Measurements from ENCODE around the gene GJB2.
A peak's percentile ranks its signal among the peaks of the same experiment; 100 is the strongest.

GJB2 gene

DNA sequence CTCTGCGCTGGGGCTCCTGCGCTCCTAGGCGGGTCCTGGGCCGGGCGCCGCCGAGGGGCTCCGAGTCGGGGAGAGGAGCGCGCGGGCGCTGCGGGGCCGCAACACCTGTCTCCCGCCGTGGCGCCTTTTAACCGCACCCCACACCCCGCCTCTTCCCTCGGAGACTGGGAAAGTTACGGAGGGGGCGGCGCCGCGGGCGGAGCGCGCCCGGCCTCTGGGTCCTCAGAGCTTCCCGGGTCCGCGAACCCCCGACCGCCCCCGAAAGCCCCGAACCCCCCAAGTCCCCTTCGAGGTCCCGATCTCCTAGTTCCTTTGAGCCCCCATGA, at the start of gene GJB2:
Gene GJB2 (minus strand): TSS at position 103 of the 326 bp plus-strand sequence. CDS start 3,357 bp downstream, outside the sequence.
- Histone ChIP-seq H3K4me3 (ENCODE audit: insufficient read length, low read depth) (peak within 1 kb of the TSS; percentile 44), H3K27me3 (ENCODE audit: insufficient read depth, insufficient read length) (peaks cover 72% of the 10 kb centered on the region), H3K9ac (ENCODE audit: insufficient read length, low read depth) (peak within 1 kb of the TSS; percentile 67), H3K9me3 (ENCODE audit: insufficient read depth, low read length) (no peaks in the 10 kb centered on the region), H3K4me1 (ENCODE audit: insufficient read depth, insufficient read length) (no peaks in the 10 kb centered on the region), H3K36me3 (ENCODE audit: insufficient read depth, insufficient read length, low read length) (no peaks in the 10 kb centered on the region)
- TF ChIP-seq ZNF274 (IDR thresholded peaks at IDR 0.05; ENCODE audit: low read depth, low read length): no peak
- TF ChIP-seq YY1 (IDR thresholded peaks at IDR 0.05; ENCODE audit: insufficient read depth, insufficient read length): no peak
- TF ChIP-seq SUZ12 (IDR thresholded peaks at IDR 0.05; ENCODE audit: extremely low read depth, insufficient read depth, insufficient read length): no peak
- no peak for DNase-seq (ENCODE audit: low read depth, low spot score)

DNA sequence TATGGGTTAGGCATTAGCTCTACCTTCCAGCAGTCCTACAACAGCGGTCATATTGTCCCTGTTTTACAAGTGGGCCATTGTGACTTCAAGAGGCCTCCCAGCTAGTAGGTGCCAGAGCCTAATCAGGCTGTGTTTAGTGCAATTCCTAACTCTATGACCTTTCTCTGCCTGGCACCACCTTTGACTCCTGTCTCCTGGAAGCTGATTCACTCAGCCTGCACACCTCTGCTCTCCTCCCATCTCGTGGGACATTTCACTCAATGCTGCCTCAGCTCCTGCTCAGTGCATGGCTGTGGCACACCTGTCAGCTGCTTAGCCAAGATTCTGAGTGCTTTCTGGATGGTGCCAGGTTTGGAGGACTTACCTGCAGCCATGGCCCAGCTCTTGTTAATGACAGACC, 48.9 kb upstream of the GJB2 start:
- Histone ChIP-seq H3K4me3 (ENCODE audit: insufficient read length, low read depth) (no peak overlapping the region), H3K27me3 (ENCODE audit: insufficient read depth, insufficient read length) (no peaks in the 10 kb centered on the region), H3K9me3 (ENCODE audit: insufficient read depth, low read length) (no peaks in the 10 kb centered on the region), H3K9ac (ENCODE audit: insufficient read length, low read depth) (no peak overlapping the region), H3K4me1 (ENCODE audit: insufficient read depth, insufficient read length) (no peaks in the 10 kb centered on the region), H3K36me3 (ENCODE audit: insufficient read depth, insufficient read length, low read length) (no peaks in the 10 kb centered on the region)
- no peak for DNase-seq (ENCODE audit: low read depth, low spot score)
- TF ChIP-seq YY1 (IDR thresholded peaks at IDR 0.05; ENCODE audit: insufficient read depth, insufficient read length): no peak
- TF ChIP-seq ZNF274 (IDR thresholded peaks at IDR 0.05; ENCODE audit: low read depth, low read length): no peak
- no peak for TF ChIP-seq SUZ12 (IDR thresholded peaks at IDR 0.05; ENCODE audit: extremely low read depth, insufficient read depth, insufficient read length)

GRCh38 chr13:20239748-20240147, 47.0 kb upstream of the GJB2 start:
- no peak overlapping the region for H3K9ac ChIP-seq (ENCODE audit: insufficient read length, low read depth)
- H3K4me3 ChIP-seq (ENCODE audit: insufficient read length, low read depth): no peak overlapping the region
- no peak for DNase-seq (ENCODE audit: low read depth, low spot score)
- no peaks in the 10 kb centered on the region for H3K4me1 ChIP-seq (ENCODE audit: insufficient read depth, insufficient read length)
- no peaks in the 10 kb centered on the region for H3K9me3 ChIP-seq (ENCODE audit: insufficient read depth, low read length)
- H3K36me3 ChIP-seq (ENCODE audit: insufficient read depth, insufficient read length, low read length): no peaks in the 10 kb centered on the region
- H3K27me3 ChIP-seq (ENCODE audit: insufficient read depth, insufficient read length): no peaks in the 10 kb centered on the region
- TF ChIP-seq YY1 (IDR thresholded peaks at IDR 0.05; ENCODE audit: insufficient read depth, insufficient read length): no peak
- no peak for TF ChIP-seq ZNF274 (IDR thresholded peaks at IDR 0.05; ENCODE audit: low read depth, low read length)
- no peak for TF ChIP-seq SUZ12 (IDR thresholded peaks at IDR 0.05; ENCODE audit: extremely low read depth, insufficient read depth, insufficient read length)

GRCh38 chr13:20232556-20233277, 40.0 kb upstream of the GJB2 start:
- peak overlapping the region; percentile 42 for H3K4me3 ChIP-seq (ENCODE audit: insufficient read length, low read depth)
- TF ChIP-seq SUZ12 (IDR thresholded peaks at IDR 0.05; ENCODE audit: extremely low read depth, insufficient read depth, insufficient read length): no peak
- TF ChIP-seq YY1 (IDR thresholded peaks at IDR 0.05; ENCODE audit: insufficient read depth, insufficient read length): no peak
- no peak for TF ChIP-seq ZNF274 (IDR thresholded peaks at IDR 0.05; ENCODE audit: low read depth, low read length)
- DNase-seq (ENCODE audit: low read depth, low spot score): no peak
- peaks cover 52% of the 10 kb centered on the region for H3K27me3 ChIP-seq (ENCODE audit: insufficient read depth, insufficient read length)
- no peaks in the 10 kb centered on the region for H3K9me3 ChIP-seq (ENCODE audit: insufficient read depth, low read length)
- no peak overlapping the region for H3K9ac ChIP-seq (ENCODE audit: insufficient read length, low read depth)
- no peaks in the 10 kb centered on the region for H3K4me1 ChIP-seq (ENCODE audit: insufficient read depth, insufficient read length)
- H3K36me3 ChIP-seq (ENCODE audit: insufficient read depth, insufficient read length, low read length): no peaks in the 10 kb centered on the region

GRCh38 chr13:20231839-20232555, 39.3 kb upstream of the GJB2 start, which contains the start of gene GJB6:
TSS of gene GJB6 (minus strand) at chr13:20232319. CDS start at chr13:20223480, 8,839 bp downstream.
- Histone ChIP-seq H3K36me3 (ENCODE audit: insufficient read depth, insufficient read length, low read length) (no peaks in the 10 kb centered on the region), H3K4me1 (ENCODE audit: insufficient read depth, insufficient read length) (no peaks in the 10 kb centered on the region), H3K9ac (ENCODE audit: insufficient read length, low read depth) (peak within 1 kb of the TSS; percentile 57), H3K27me3 (ENCODE audit: insufficient read depth, insufficient read length) (peaks cover 52% of the 10 kb centered on the region), H3K9me3 (ENCODE audit: insufficient read depth, low read length) (no peaks in the 10 kb centered on the region), H3K4me3 (ENCODE audit: insufficient read length, low read depth) (peak within 1 kb of the TSS; percentile 42)
- DNase-seq (ENCODE audit: low read depth, low spot score): peak; percentile 22
- TF ChIP-seq YY1 (IDR thresholded peaks at IDR 0.05; ENCODE audit: insufficient read depth, insufficient read length) (no peak), ZNF274 (IDR thresholded peaks at IDR 0.05; ENCODE audit: low read depth, low read length) (no peak)

- Histone ChIP-seq H3K9ac (ENCODE audit: insufficient read length, low read depth) (peak overlapping the region; percentile 57), H3K4me1 (ENCODE audit: insufficient read depth, insufficient read length) (no peaks in the 10 kb centered on the region), H3K27me3 (ENCODE audit: insufficient read depth, insufficient read length) (peaks cover 52% of the 10 kb centered on the region), H3K36me3 (ENCODE audit: insufficient read depth, insufficient read length, low read length) (no peaks in the 10 kb centered on the region), H3K4me3 (ENCODE audit: insufficient read length, low read depth) (peak overlapping the region; percentile 42), H3K9me3 (ENCODE audit: insufficient read depth, low read length) (no peaks in the 10 kb centered on the region)
- no peak for DNase-seq (ENCODE audit: low read depth, low spot score)
- TF ChIP-seq YY1 (IDR thresholded peaks at IDR 0.05; ENCODE audit: insufficient read depth, insufficient read length) (no peak), SUZ12 (IDR thresholded peaks at IDR 0.05; ENCODE audit: extremely low read depth, insufficient read depth, insufficient read length) (peak; percentile 39)
Observed at GRCh38 chr13:20230913-20231838, 38.4 kb upstream of the GJB2 start.
